CD4-positive, alpha-beta memory T cell (primary cell): Measurements from ENCODE around the gene GGA1. TPM values are rescaled to one million over a fixed set of nuclear protein-coding genes. Genes with fewer than 3 reads are reported as not detected.
"Not testable (repeated sequence)": the region's sequence is repeated elsewhere in the genome, so short reads cannot be mapped to it uniquely, and the experiment has no call there.

Source experiments
- CTCF ChIA-PET: fragments of 350-600 bp; sonication (Branson Sonifier 250); formaldehyde crosslinking; loops from one replicate; lab custom pipeline; 2021; ENCODE audit warnings: inconsistent platforms; ENCODE audit not compliant: partially characterized antibody; lab: Charles Lee
- POLR2A ChIA-PET: fragments of 350-600 bp; sonication (Branson Sonifier 250); formaldehyde crosslinking; loops from one replicate; lab custom pipeline; 2021; ENCODE audit not compliant: partially characterized antibody; lab: Charles Lee
- DNase-seq, 5 donors: peaks; one replicate each; pipeline versions ENCODE4 v3.0.0 to v3.0.0-alpha.2; 2020 to 2022; ENCODE audit warnings: mixed read lengths in 1 of 5
- H3K27ac ChIP-seq: one replicate; pipeline ENCODE4 v1.7.0; 2013; ENCODE audit warnings: low read depth, low read length
- H3K27me3 ChIP-seq: 2 replicates; pipeline ENCODE4 v1.7.0; 2013; ENCODE audit warnings: mild to moderate bottlenecking, low read length, moderate library complexity; ENCODE audit not compliant: insufficient read depth
- H3K36me3 ChIP-seq: 2 replicates; pipeline ENCODE4 v1.7.0; 2013; ENCODE audit warnings: mild to moderate bottlenecking, low read length, moderate library complexity; ENCODE audit not compliant: insufficient read depth
- H3K4me1 ChIP-seq: 2 replicates; pipeline ENCODE4 v1.7.0; 2013; ENCODE audit warnings: mild to moderate bottlenecking, low read length, moderate library complexity; ENCODE audit not compliant: insufficient read depth
- H3K4me3 ChIP-seq, 2 donors: one replicate each; pipeline ENCODE4 v1.7.0; 2013; ENCODE audit warnings: low read length in 2 of 2, mild to moderate bottlenecking in 1 of 2
- H3K9me3 ChIP-seq, 2 donors: one replicate each; pipeline ENCODE4 v1.7.0; 2013; ENCODE audit warnings: low read length in 2 of 2, control low read depth in 1 of 2; ENCODE audit not compliant: control insufficient read depth in 1 of 2
- H3K27ac Mint-ChIP-seq, 7 donors: one replicate each; pipeline ENCODE4 v1.8.0; 2020 to 2021; ENCODE audit warnings: mixed read lengths in 7 of 7, mild to moderate bottlenecking in 6 of 7, inconsistent platforms in 3 of 7, moderate library complexity in 3 of 7
- H3K27me3 Mint-ChIP-seq, 2 donors: one replicate each; pipeline ENCODE4 v1.8.0; 2020 to 2021; ENCODE audit warnings: mixed read lengths in 2 of 2
- H3K36me3 Mint-ChIP-seq, 2 donors: one replicate each; pipeline ENCODE4 v1.8.0; 2020 to 2021; ENCODE audit warnings: mixed read lengths in 2 of 2, inconsistent platforms in 1 of 2, mild to moderate bottlenecking in 1 of 2
- H3K4me1 Mint-ChIP-seq, 4 donors: one replicate each; pipeline ENCODE4 v1.8.0; 2020 to 2021; ENCODE audit warnings: mixed read lengths in 4 of 4, mild to moderate bottlenecking in 1 of 4
- H3K4me3 Mint-ChIP-seq, 8 donors: one replicate each; pipeline ENCODE4 v1.8.0; 2020 to 2021; ENCODE audit warnings: mixed read lengths in 8 of 8, mild to moderate bottlenecking in 7 of 8, moderate library complexity in 6 of 8, inconsistent platforms in 3 of 8
- H3K9me3 Mint-ChIP-seq, 8 donors: one replicate each; pipeline ENCODE4 v1.8.0; 2020 to 2021; ENCODE audit warnings: mixed read lengths in 8 of 8, mild to moderate bottlenecking in 5 of 8, inconsistent platforms in 3 of 8, moderate library complexity in 1 of 8
- intact Hi-C: fragments of 100-400 bp; cut with micrococcal nuclease; formaldehyde crosslinking; loops from one replicate; pipeline ENCODE4 v1.15.1; 2023
- polyA plus RNA-seq, 2 donors: library from polyadenylated mRNA; unstranded; fragments of 300-500 nt; fragmentation: Illumina TruSeq; gene quantifications; one replicate each; pipeline ENCODE4 v1.2.3, GENCODE V29; 2021
- total RNA-seq, 2 experiments: library from RNA; stranded (reverse); gene quantifications; one replicate each; pipeline ENCODE4 v1.2.3, GENCODE V29; 2021

The GGA1 gene
- total and polyA plus RNA-seq, 4 experiments from 2014 or later = 16.3 to 109 (median 67.5) TPM

DNA sequence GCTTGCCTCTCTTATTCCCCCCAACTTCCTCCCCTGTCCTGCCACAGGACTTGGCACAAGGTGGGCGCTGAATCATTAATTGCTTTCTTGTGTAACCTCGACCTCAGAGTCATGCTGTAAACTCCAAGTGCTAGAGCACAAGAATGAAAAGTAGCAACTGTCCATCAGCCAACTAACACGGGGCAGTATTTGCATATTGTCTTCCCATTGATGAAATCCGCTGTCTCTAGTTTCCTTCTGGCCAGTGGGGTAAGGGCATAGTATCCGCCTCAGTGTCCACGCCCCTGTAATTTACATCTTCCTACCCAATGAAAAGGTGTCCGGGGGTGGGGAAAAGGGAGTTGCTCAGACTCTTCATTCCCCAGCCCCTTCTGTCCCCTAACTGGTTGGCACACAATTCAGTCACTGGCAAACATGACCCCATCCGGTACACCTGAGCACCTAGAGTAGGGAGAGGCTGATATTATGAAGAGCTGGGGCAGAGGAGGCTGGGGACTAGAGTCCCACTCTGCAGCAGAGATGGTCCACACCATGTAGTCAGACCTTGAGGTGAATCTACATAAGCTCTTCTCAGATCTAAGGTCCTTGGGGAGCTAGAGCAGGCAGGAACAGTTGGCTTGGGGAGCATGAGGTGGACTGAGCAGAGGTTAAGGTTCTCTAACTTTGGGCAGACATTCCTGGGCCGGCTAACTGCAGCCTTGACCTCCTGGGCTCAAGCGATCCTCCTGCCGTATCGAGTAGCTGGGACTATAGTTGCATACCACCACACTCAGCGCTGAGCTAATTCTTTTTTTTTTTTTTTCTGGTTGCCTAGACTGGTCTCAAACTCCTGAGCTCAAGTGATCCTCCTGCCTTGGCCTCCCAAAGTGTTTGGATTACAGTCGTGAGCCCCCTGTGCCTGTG, 6.8 kb upstream of the GGA1 start:
- H3K36me3 Mint-ChIP-seq = no peaks in the 10 kb centered on the region
- H3K27ac ChIP-seq = no peak overlapping the region
- H3K36me3 ChIP-seq = no peaks in the 10 kb centered on the region
- H3K27me3 ChIP-seq = no peaks in the 10 kb centered on the region
- no peak overlapping the region for H3K4me3 Mint-ChIP-seq
- intact Hi-C loops = no loop called here
- H3K9me3 Mint-ChIP-seq = peaks cover 0 to 5% (median 0%) of the 10 kb centered on the region in 8 donors
- H3K4me1 ChIP-seq = peaks cover 27% of the 10 kb centered on the region
- peaks cover 22 to 34% (median 29%) of the 10 kb centered on the region in 4 donors for H3K4me1 Mint-ChIP-seq
- H3K9me3 ChIP-seq = no peaks in the 10 kb centered on the region
- POLR2A ChIA-PET = interaction anchor here (1.0 kb wide), 1 partner anchor 41 kb away, joined by 3 read pairs; no protein-coding TSS in a partner anchor
- CTCF ChIA-PET = interaction anchor here (0.6 to 2.8 kb wide), 3 partner anchors 9 to 553 kb away, joined by 3 to 19 read pairs (median 5); no protein-coding TSS in a partner anchor
- DNase-seq = no peak
- H3K27me3 Mint-ChIP-seq = peaks cover 0 to 3% of the 10 kb centered on the region in 2 donors
- peak overlapping the region in 3 of 7 donors; percentile 24 to 52 (median 48) for H3K27ac Mint-ChIP-seq
- no peak overlapping the region for H3K4me3 ChIP-seq

DNA sequence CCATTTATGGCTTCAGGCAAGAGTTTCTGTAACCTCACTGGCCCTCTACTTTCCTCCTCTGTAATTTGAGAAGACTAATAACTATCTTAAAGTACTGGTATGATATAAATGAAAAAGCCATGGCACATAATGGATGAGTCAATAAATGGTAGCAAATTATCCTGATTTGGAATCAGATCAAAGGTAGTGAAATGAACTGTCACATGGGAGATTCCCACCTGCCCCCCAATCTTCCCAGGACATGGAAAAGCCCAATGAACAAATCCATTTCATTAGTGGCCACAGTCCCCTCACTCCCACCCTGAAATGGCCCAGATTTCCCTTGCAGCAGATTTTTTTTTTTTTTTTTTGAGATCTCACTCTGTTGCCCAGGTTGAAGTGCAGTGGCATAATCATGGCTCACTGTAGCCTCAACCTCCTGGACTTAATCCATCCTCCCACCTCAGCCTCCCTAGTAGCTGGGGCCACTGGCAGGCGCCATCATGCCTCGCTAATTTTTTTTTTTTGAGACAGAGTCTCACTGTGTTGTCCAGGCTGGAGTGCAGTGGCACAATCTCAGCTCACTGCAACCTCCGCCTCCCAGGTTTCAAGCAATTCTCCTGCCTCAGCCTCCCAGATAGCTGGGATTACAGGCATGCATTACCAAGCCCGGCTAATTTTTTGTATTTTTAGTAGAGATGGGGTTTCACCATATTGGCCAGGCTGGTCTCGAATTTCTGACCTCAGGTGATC, 5.9 kb upstream of the GGA1 start:
- H3K4me3 Mint-ChIP-seq, H3K9me3 Mint-ChIP-seq, H3K27ac ChIP-seq, H3K4me3 ChIP-seq, H3K9me3 ChIP-seq, H3K36me3 ChIP-seq, intact Hi-C loops, H3K36me3 Mint-ChIP-seq, H3K27me3 ChIP-seq, H3K27me3 Mint-ChIP-seq, DNase-seq: not testable (repeated sequence)
- H3K4me1 ChIP-seq = peaks cover 36% of the 10 kb centered on the region
- peak overlapping the region in 2 of 7 donors; percentile 24 to 52 for H3K27ac Mint-ChIP-seq
- CTCF ChIA-PET = interaction anchor here (1.1 to 2.8 kb wide), 2 partner anchors 10 to 27 kb away, joined by 3 to 19 read pairs; no protein-coding TSS in a partner anchor
- peaks cover 28 to 44% (median 36%) of the 10 kb centered on the region in 4 donors for H3K4me1 Mint-ChIP-seq
- POLR2A ChIA-PET = interaction anchor here (0.6 to 1.6 kb wide), 2 partner anchors 56 to 86 kb away, joined by 3 to 4 read pairs; partner anchors contain the start of gene PDXP

DNA sequence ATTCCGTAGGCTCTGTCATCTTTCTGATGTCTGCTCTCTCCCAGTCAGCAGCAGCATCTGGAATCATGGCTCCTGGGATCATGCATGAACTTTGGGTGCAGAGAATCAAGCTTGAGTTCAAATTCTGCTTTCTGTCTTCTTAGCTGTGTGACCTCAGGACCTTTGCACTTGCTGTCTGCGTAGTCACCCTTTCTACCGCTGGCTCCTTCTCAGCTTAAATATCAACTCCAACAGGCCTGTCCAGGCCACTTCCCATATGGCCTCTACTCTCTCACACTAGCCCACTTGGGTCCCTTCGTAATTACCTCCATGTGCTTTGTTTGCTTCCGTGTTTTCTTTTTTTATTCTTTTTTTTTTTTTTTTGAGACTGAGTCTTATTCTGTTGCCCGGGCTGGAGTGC, 4.6 kb upstream of the GGA1 start:
- no peaks in the 10 kb centered on the region for H3K36me3 ChIP-seq
- no peaks in the 10 kb centered on the region for H3K9me3 ChIP-seq
- peaks cover 0 to 6% of the 10 kb centered on the region in 2 donors for H3K36me3 Mint-ChIP-seq
- no peak for DNase-seq
- peaks cover 42% of the 10 kb centered on the region for H3K4me1 ChIP-seq
- ChIA-PET CTCF (interaction anchor here (0.7 to 8.8 kb wide), 3 partner anchors 12 to 39 kb away, joined by 3 to 122 read pairs (median 5); no protein-coding TSS in a partner anchor), POLR2A (interaction anchor here (1.3 to 2.7 kb wide), 5 partner anchors 10 to 119 kb away, joined by 3 to 16 read pairs (median 4); partner anchors contain the start of genes MFNG and PDXP)
- no peak overlapping the region for H3K4me3 ChIP-seq
- peaks cover 0 to 3% of the 10 kb centered on the region in 2 donors for H3K27me3 Mint-ChIP-seq
- intact Hi-C loops = no loop called here
- H3K27me3 ChIP-seq = no peaks in the 10 kb centered on the region
- H3K27ac Mint-ChIP-seq = peak overlapping the region in 3 of 7 donors; percentile 40 to 86 (median 63)
- no peak overlapping the region for H3K4me3 Mint-ChIP-seq
- H3K4me1 Mint-ChIP-seq = peaks cover 32 to 53% (median 44%) of the 10 kb centered on the region in 4 donors
- no peak overlapping the region for H3K27ac ChIP-seq
- peaks cover 0 to 5% (median 0%) of the 10 kb centered on the region in 8 donors for H3K9me3 Mint-ChIP-seq

DNA sequence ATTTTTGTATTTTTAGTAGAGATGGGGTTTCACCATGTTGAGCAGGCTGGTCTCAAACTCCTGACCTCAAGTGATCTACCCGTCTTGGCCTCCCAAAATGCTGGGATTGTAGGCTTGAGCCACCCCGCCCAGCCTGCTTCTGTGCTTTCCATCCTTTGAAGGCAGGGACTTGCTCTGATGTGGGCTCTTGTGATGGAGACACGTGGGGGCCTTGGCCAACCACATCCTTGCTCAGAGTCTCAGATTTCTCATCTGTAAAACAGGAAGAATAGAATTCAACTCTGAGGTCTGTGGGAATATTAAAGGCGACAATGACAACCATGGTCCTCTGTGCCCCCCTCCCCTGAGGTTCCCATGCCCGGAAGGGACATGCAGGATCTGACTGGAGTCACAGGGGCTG, 3.8 kb upstream of the GGA1 start:
- Histone ChIP-seq H3K4me1 (peaks cover 48% of the 10 kb centered on the region), H3K4me3 (peak overlapping the region in 1 of 2 donors; percentile 8), H3K9me3 (no peaks in the 10 kb centered on the region), H3K36me3 (no peaks in the 10 kb centered on the region), H3K27me3 (no peaks in the 10 kb centered on the region), H3K27ac (peak overlapping the region; percentile 38)
- intact Hi-C loops = loop anchor here (5.0 kb wide), 3 partner anchors 202 to 363 kb away; partner anchors contain the start of genes C22orf23, GCAT, POLR2F and RAC2
- Mint-ChIP-seq H3K36me3 (peaks cover 0 to 10% of the 10 kb centered on the region in 2 donors), H3K4me1 (peaks cover 36 to 61% (median 50%) of the 10 kb centered on the region in 4 donors), H3K9me3 (peaks cover 0 to 5% (median 0%) of the 10 kb centered on the region in 8 donors), H3K27ac (peak overlapping the region; percentile 81 to 93 (median 90)), H3K4me3 (peak overlapping the region; percentile 12 to 88 (median 75)), H3K27me3 (peaks cover 0 to 3% of the 10 kb centered on the region in 2 donors)
- ChIA-PET POLR2A (interaction anchor here (0.8 to 5.2 kb wide), 10 partner anchors 9 to 119 kb away, joined by 3 to 59 read pairs (median 3); partner anchors contain the start of genes MFNG and PDXP), CTCF (interaction anchor here (1.1 to 10.1 kb wide), 7 partner anchors 7 to 77 kb away, joined by 3 to 136 read pairs (median 75); partner anchors contain the start of genes NOL12 and SH3BP1)
- peak; percentile 75 to 81 (median 78) for DNase-seq

DNA sequence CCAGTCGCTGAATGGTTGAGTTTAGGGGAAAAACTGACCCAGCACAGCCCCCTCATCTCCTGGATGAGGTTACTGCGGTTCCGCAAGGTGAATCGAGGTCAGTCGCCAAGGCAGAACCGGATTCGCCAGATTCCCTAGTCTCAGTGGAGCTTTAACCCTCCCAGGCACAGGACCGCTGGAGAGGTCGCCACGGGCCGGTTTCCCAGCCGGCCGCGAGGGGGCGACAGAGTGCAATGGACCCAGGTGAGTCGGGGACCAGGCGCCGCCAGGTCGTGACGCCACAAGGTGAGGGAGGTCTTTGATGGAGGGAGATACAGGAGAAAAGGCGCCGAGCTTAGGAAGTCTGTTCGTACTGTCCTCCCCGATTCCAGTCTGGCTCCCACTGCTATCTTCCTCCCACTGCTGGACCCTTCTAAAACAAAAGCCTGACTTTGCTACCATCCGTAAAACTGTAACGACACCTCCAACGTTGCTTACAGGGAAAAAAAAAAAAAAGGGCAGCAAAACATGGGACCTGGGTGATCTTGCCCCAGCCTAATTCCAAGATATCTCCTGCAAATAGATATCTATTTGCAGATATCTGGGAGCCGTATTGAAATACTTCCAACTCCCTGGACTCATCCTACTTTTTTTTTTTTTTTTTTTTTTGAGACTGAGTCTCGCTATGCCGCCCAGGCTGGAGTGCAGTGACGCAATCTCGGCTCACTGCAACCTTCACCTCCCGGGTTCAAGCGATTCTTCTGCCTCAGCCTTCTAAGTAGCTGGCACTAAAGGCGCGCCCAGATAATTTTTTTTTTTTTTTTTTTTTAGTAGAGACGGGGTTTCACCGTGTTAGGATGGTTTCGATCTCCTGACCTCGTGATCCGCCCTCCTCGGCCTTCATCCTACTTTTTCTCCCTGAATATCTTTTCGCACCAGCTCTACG, 1.4 kb upstream of the GGA1 start:
- H3K27me3 Mint-ChIP-seq = no peaks in the 10 kb centered on the region
- Histone ChIP-seq H3K27me3 (no peaks in the 10 kb centered on the region), H3K9me3 (no peaks in the 10 kb centered on the region), H3K27ac (peak overlapping the region; percentile 88), H3K4me3 (peak overlapping the region; percentile 54 to 65), H3K36me3 (no peaks in the 10 kb centered on the region), H3K4me1 (peaks cover 64% of the 10 kb centered on the region)
- POLR2A ChIA-PET = interaction anchor here (0.7 to 6.4 kb wide), 27 partner anchors 8 to 1074 kb away, joined by 3 to 94 read pairs (median 5); partner anchors contain the start of genes IFT27, LGALS1, MFNG and NOL12
- H3K4me3 Mint-ChIP-seq = peak overlapping the region; percentile 68 to 91 (median 87)
- CTCF ChIA-PET = interaction anchor here (0.8 to 10.1 kb wide), 25 partner anchors 10 to 256 kb away, joined by 3 to 136 read pairs (median 8); partner anchors contain the start of genes LGALS1, MFNG, NOL12 and PDXP
- peaks cover 38 to 68% (median 52%) of the 10 kb centered on the region in 4 donors for H3K4me1 Mint-ChIP-seq
- peak overlapping the region; percentile 94 to 99 (median 97) for H3K27ac Mint-ChIP-seq
- intact Hi-C loops = loop anchor here (1.0 to 5.0 kb wide), 5 partner anchors 74 to 365 kb away; partner anchors contain the start of genes C22orf23, GCAT, POLR2F and RAC2
- H3K9me3 Mint-ChIP-seq = no peaks in the 10 kb centered on the region
- peak; percentile 88 to 91 (median 88) for DNase-seq
- H3K36me3 Mint-ChIP-seq = peaks cover 0 to 10% of the 10 kb centered on the region in 2 donors
